PC-9 (cell line): ENCODE measurements around the gene LETM1. TPM values are rescaled to one million over a fixed set of nuclear protein-coding genes. Genes with fewer than 3 reads are reported as not detected.

Source experiments
- BruUV-seq: library from RNA; stranded (reverse); fragments of 400-500 nt; replicated peaks from 2 replicates; lab custom pipeline; 2021; lab: Mats Ljungman, UMichigan
- CTCF ChIA-PET: fragments of 300-600 bp; sonication (Branson Sonifier 250); formaldehyde crosslinking; loops from one replicate; lab custom pipeline; 2022; ENCODE audit warnings: antibody characterized with exemption; lab: Charles Lee
- POLR2A ChIA-PET: fragments of 300-600 bp; sonication (Branson Sonifier 250); formaldehyde crosslinking; loops from one replicate; lab custom pipeline; 2022; ENCODE audit warnings: antibody characterized with exemption; ENCODE audit not compliant: unreplicated experiment; lab: Charles Lee
- DNase-seq, 2 experiments: peaks; one replicate each; pipeline versions ENCODE4 v3.0.0 to v3.0.0-alpha.2; 2015 to 2022; ENCODE audit warnings: mixed read lengths in 1 of 2
- H2AFZ ChIP-seq: fragments of 200-600 bp; sonication (generic); 2 replicates; pipeline ENCODE4 v1.8.1; 2017; ENCODE audit warnings: antibody characterized with exemption
- H3F3A ChIP-seq: fragments of 200-600 bp; sonication (generic); 2 replicates; pipeline ENCODE4 v1.8.1; 2017; ENCODE audit warnings: antibody characterized with exemption, mild to moderate bottlenecking, low read depth; ENCODE audit not compliant: insufficient read depth
- H3K27ac ChIP-seq: fragments of 200-600 bp; sonication (generic); 2 replicates; pipeline ENCODE4 v1.6.1; 2016; ENCODE audit warnings: mixed run types
- H3K27me3 ChIP-seq: fragments of 200-600 bp; sonication (generic); 2 replicates; pipeline ENCODE4 v1.6.1; 2016; ENCODE audit warnings: low read depth, mixed run types; ENCODE audit not compliant: insufficient read depth
- H3K36me3 ChIP-seq: fragments of 200-600 bp; sonication (generic); 2 replicates; pipeline ENCODE4 v1.6.1; 2016; ENCODE audit warnings: low read depth, mixed run types
- H3K4me1 ChIP-seq: fragments of 200-600 bp; sonication (generic); replicated peaks from 2 replicates; pipeline ENCODE4 v1.6.1; 2016; ENCODE audit warnings: mixed run types; ENCODE audit not compliant: insufficient read depth
- H3K4me2 ChIP-seq: fragments of 200-600 bp; sonication (generic); 2 replicates; pipeline ENCODE4 v1.6.1; 2017; ENCODE audit warnings: mixed run types
- H3K4me3 ChIP-seq: fragments of 200-600 bp; sonication (generic); 2 replicates; pipeline ENCODE4 v1.6.1; 2016; ENCODE audit warnings: mixed run types
- H3K79me2 ChIP-seq: fragments of 200-600 bp; sonication (generic); 2 replicates; pipeline ENCODE4 v1.6.1; 2017; ENCODE audit warnings: low read depth, mixed run types
- H3K9me2 ChIP-seq: fragments of 200-600 bp; sonication (generic); 2 replicates; pipeline ENCODE4 v1.8.1; 2017; ENCODE audit warnings: mild to moderate bottlenecking; ENCODE audit not compliant: insufficient read depth
- H3K9me3 ChIP-seq: fragments of 200-600 bp; sonication (generic); 2 replicates; pipeline ENCODE4 v1.8.1; 2016; ENCODE audit warnings: low read depth; ENCODE audit not compliant: insufficient read depth
- H4K20me1 ChIP-seq: fragments of 200-600 bp; sonication (generic); 2 replicates; pipeline ENCODE4 v1.8.1; 2017; ENCODE audit not compliant: insufficient read depth
- CTCF ChIP-seq: fragments of 200-600 bp; sonication (generic); conservative IDR thresholded peaks from 2 replicates; pipeline ENCODE4 v1.6.1; 2017; ENCODE audit warnings: mixed run types, antibody characterized with exemption, mild to moderate bottlenecking, moderate library complexity
- EZH2 ChIP-seq: fragments of 200-600 bp; sonication (generic); IDR thresholded peaks from 2 replicates; pipeline ENCODE4 v1.8.0; 2017; ENCODE audit warnings: antibody characterized with exemption, low read depth
- intact Hi-C: fragments of 100-400 bp; cut with micrococcal nuclease; formaldehyde crosslinking; loops from one replicate; pipeline ENCODE4 v1.10.0; 2022; ENCODE audit not compliant: unreplicated experiment
- total RNA-seq: library from RNA; stranded (reverse); gene quantifications from 2 replicates; pipeline ENCODE4 v1.2.3, GENCODE V29; 2021

LETM1 gene
- total RNA-seq, 1 experiment from 2014 or later = 44.5 TPM

GRCh38 chr4:1763070-1763549 is 92.8 kb downstream of the LETM1 start:
- no peak overlapping the region for H2AFZ ChIP-seq
- intact Hi-C loops = no loop called here
- no peak for TF ChIP-seq CTCF
- no peak for TF ChIP-seq EZH2
- H3K4me2 ChIP-seq = no peak overlapping the region
- DNase-seq = no peak
- H3K9me3 ChIP-seq = no peaks in the 10 kb centered on the region
- ChIA-PET POLR2A (no interaction called here), CTCF (no interaction called here)
- H3F3A ChIP-seq = peaks cover 2% of the 10 kb centered on the region; the same call in 1 of the 2 replicates
- H3K9me2 ChIP-seq = no peaks in the 10 kb centered on the region
- H3K27me3 ChIP-seq = peaks cover 2% of the 10 kb centered on the region; the same call in 1 of the 2 replicates
- no peaks in the 10 kb centered on the region for H3K79me2 ChIP-seq
- H4K20me1 ChIP-seq = no peaks in the 10 kb centered on the region
- H3K36me3 ChIP-seq = no peaks in the 10 kb centered on the region
- H3K4me1 ChIP-seq = peaks cover 19% of the 10 kb centered on the region
- no peak overlapping the region for H3K27ac ChIP-seq
- BruUV-seq = no TSS peak
- no peak overlapping the region for H3K4me3 ChIP-seq

GRCh38 chr4:1762264-1763010 is 93.5 kb downstream of the LETM1 start:
- POLR2A ChIA-PET = no interaction called here
- CTCF ChIA-PET = no interaction called here
- intact Hi-C loops = no loop called here
- Histone ChIP-seq H2AFZ (no peak overlapping the region), H3F3A (peaks cover 5% of the 10 kb centered on the region; the same call in 1 of the 2 replicates), H3K9me3 (no peaks in the 10 kb centered on the region), H3K27ac (no peak overlapping the region), H3K9me2 (no peaks in the 10 kb centered on the region), H3K27me3 (peaks cover 2% of the 10 kb centered on the region; the same call in 1 of the 2 replicates), H4K20me1 (no peaks in the 10 kb centered on the region), H3K79me2 (no peaks in the 10 kb centered on the region), H3K4me2 (no peak overlapping the region), H3K4me3 (no peak overlapping the region), H3K4me1 (peaks cover 16% of the 10 kb centered on the region), H3K36me3 (no peaks in the 10 kb centered on the region)
- DNase-seq = no peak
- no TSS peak for BruUV-seq
- TF ChIP-seq EZH2 = no peak
- TF ChIP-seq CTCF = no peak

Other genes starting within 250 kb of the LETM1 start
- gene FAM53A, start 171.8 kb downstream of the LETM1 start, total RNA-seq = 4.0 and 6.7 TPM in 2 replicates
- 61.7 and 63.4 TPM in 2 replicates for gene SLBP, start 143.8 kb downstream of the LETM1 start, total RNA-seq
- 41.2 and 52.5 TPM in 2 replicates for gene TMEM129, start 134.8 kb downstream of the LETM1 start, total RNA-seq
- gene TACC3, start 134.6 kb downstream of the LETM1 start, total RNA-seq = 134 TPM in 2 replicates
- 8.2 and 10.6 TPM in 2 replicates for gene FGFR3, start 62.9 kb downstream of the LETM1 start, total RNA-seq
- 176 and 186 TPM in 2 replicates for gene NSD2, start 15.2 kb upstream of the LETM1 start, total RNA-seq
- 52.4 and 70.1 TPM in 2 replicates for gene NELFA, start 152.8 kb upstream of the LETM1 start, total RNA-seq
- 2.1 and 4.1 TPM in 2 replicates for gene NAT8L, start 203.2 kb upstream of the LETM1 start, total RNA-seq